Astrocyte (in vitro differentiated cells and primary cell): Measurements from ENCODE around the gene ZNF783.

Source experiments
- EZH2 ChIP-seq: IDR thresholded peaks from 2 replicates; pipeline ENCODE4 v1.6.1; 2012; ENCODE audit warnings: mild to moderate bottlenecking, low read length, inconsistent platforms; ENCODE audit not compliant: insufficient read depth
- TF ChIP-seq, protein P1 (sequence below): IDR thresholded peaks from 2 replicates; pipeline ENCODE4 v1.5.1; 2011; ENCODE audit warnings: low read depth, mild to moderate bottlenecking, inconsistent platforms, low read length, moderate library complexity; ENCODE audit not compliant: insufficient read depth

DNA sequence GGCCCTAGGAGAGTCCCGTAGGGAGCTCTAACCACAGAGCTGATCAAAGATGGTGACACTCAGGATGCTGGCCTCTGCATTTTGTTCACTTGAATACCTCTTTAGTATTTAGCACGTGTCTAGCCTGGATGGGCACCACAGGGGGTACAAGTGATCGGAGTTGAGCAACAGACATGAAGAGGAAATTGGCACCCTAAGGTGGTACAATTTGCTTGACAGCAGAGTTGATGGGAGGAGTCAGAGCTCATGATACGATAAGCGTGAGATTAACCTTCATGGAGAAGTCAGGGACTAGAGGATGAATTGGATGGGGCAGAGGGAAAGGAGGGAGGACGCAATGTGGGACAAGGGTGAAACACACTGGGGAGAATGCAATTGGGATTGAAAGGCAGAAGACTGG lies 32.5 kb upstream of the ZNF783 start:
- TF ChIP-seq, protein P1, sequence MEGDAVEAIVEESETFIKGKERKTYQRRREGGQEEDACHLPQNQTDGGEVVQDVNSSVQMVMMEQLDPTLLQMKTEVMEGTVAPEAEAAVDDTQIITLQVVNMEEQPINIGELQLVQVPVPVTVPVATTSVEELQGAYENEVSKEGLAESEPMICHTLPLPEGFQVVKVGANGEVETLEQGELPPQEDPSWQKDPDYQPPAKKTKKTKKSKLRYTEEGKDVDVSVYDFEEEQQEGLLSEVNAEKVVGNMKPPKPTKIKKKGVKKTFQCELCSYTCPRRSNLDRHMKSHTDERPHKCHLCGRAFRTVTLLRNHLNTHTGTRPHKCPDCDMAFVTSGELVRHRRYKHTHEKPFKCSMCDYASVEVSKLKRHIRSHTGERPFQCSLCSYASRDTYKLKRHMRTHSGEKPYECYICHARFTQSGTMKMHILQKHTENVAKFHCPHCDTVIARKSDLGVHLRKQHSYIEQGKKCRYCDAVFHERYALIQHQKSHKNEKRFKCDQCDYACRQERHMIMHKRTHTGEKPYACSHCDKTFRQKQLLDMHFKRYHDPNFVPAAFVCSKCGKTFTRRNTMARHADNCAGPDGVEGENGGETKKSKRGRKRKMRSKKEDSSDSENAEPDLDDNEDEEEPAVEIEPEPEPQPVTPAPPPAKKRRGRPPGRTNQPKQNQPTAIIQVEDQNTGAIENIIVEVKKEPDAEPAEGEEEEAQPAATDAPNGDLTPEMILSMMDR: no peak
- TF ChIP-seq EZH2: no peak
